OCI-LY3 (cell line): ENCODE measurements around the gene GPR158.

ENCODE experiments used
- H2AFZ ChIP-seq: fragments of 200-600, 300-600 bp; shearing (Covaris generic); 2 replicates; pipeline ENCODE4 v1.6.0; 2014; ENCODE audit warnings: antibody characterized with exemption, low read depth, low read length
- H3K27ac ChIP-seq: fragments of 200-600, 300-600 bp; sonication (generic); 2 replicates; pipeline ENCODE4 v1.5.1; 2014; ENCODE audit warnings: mild to moderate bottlenecking, low read length, moderate library complexity, mixed read lengths
- H3K27me3 ChIP-seq: fragments of 200-600, 300-600 bp; sonication (generic); 2 replicates; pipeline ENCODE4 v1.6.1; 2014; ENCODE audit warnings: low read depth, low read length, mixed read lengths
- H3K36me3 ChIP-seq: fragments of 200-600, 300-600 bp; sonication (generic); replicated peaks from 2 replicates; pipeline ENCODE3; 2014; ENCODE audit warnings: low read depth, low read length, mixed read lengths
- H3K4me1 ChIP-seq: fragments of 300-600, 200-600 bp; sonication (generic); 2 replicates; pipeline ENCODE4 v1.6.1; 2014; ENCODE audit warnings: low read length, mixed read lengths
- H3K4me2 ChIP-seq: fragments of 200-600, 300-600 bp; sonication (generic); 2 replicates; pipeline ENCODE4 v1.6.1; 2014; ENCODE audit warnings: low read length, mixed read lengths
- H3K4me3 ChIP-seq: fragments of 300-600, 200-600 bp; sonication (generic); 2 replicates; pipeline ENCODE4 v1.5.1; 2014; ENCODE audit warnings: antibody characterized with exemption, mild to moderate bottlenecking, low read length, moderate library complexity
- H3K79me2 ChIP-seq: fragments of 300-600, 200-600 bp; shearing (Covaris generic); 2 replicates; pipeline ENCODE4 v1.6.1; 2014; ENCODE audit warnings: mild to moderate bottlenecking, low read length, mixed read lengths
- H3K9ac ChIP-seq: fragments of 300-600, 200-600 bp; shearing (Covaris generic); 2 replicates; pipeline ENCODE4 v1.6.0; 2014; ENCODE audit warnings: mild to moderate bottlenecking, low read length, moderate library complexity
- H3K9me3 ChIP-seq: fragments of 200-600, 300-600 bp; shearing (Covaris generic); 2 replicates; pipeline ENCODE4 v1.6.1; 2014; ENCODE audit warnings: low read length, mixed read lengths; ENCODE audit not compliant: insufficient read depth
- H4K20me1 ChIP-seq: fragments of 200-600, 300-600 bp; sonication (generic); 2 replicates; pipeline ENCODE4 v1.6.1; 2016; ENCODE audit warnings: low read length, mixed read lengths; ENCODE audit not compliant: insufficient read depth
- EZH2phosphoT487 ChIP-seq: fragments of 200-600 bp; shearing (Covaris generic); IDR thresholded peaks from 2 replicates; pipeline ENCODE4 v1.6.1; 2018; ENCODE audit warnings: antibody characterized with exemption, mixed run types, low read depth
- TF ChIP-seq, protein P1 (sequence below): fragments of 200-600, 300-600 bp; sonication (generic); IDR thresholded peaks from 2 replicates; pipeline ENCODE4 v1.5.1; 2014; ENCODE audit warnings: antibody characterized with exemption, low read length, low read depth

Gene GPR158

GRCh38 chr10:25174461-25175230 is at the start of gene GPR158:
Gene GPR158, plus strand, starts transcription at chr10:25175001. Its CDS starts 420 bp downstream, at chr10:25175421.
- Histone ChIP-seq H3K36me3 (no peaks in the 10 kb centered on the region), H3K4me2 (no peak within 1 kb of the TSS), H2AFZ (no peak within 1 kb of the TSS), H3K27ac (no peak within 1 kb of the TSS), H4K20me1 (no peaks in the 10 kb centered on the region), H3K9me3 (no peaks in the 10 kb centered on the region), H3K27me3 (no peaks in the 10 kb centered on the region), H3K4me3 (no peak within 1 kb of the TSS), H3K79me2 (no peaks in the 10 kb centered on the region), H3K9ac (no peak within 1 kb of the TSS), H3K4me1 (no peaks in the 10 kb centered on the region)
- no peak for TF ChIP-seq EZH2phosphoT487
- TF ChIP-seq, protein P1, sequence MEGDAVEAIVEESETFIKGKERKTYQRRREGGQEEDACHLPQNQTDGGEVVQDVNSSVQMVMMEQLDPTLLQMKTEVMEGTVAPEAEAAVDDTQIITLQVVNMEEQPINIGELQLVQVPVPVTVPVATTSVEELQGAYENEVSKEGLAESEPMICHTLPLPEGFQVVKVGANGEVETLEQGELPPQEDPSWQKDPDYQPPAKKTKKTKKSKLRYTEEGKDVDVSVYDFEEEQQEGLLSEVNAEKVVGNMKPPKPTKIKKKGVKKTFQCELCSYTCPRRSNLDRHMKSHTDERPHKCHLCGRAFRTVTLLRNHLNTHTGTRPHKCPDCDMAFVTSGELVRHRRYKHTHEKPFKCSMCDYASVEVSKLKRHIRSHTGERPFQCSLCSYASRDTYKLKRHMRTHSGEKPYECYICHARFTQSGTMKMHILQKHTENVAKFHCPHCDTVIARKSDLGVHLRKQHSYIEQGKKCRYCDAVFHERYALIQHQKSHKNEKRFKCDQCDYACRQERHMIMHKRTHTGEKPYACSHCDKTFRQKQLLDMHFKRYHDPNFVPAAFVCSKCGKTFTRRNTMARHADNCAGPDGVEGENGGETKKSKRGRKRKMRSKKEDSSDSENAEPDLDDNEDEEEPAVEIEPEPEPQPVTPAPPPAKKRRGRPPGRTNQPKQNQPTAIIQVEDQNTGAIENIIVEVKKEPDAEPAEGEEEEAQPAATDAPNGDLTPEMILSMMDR = no peak

GRCh38 chr10:25125201-25125611 is 49.6 kb upstream of the GPR158 start:
- no peak for TF ChIP-seq EZH2phosphoT487
- TF ChIP-seq, protein P1 = no peak
- no peak overlapping the region for H3K27ac ChIP-seq
- H3K36me3 ChIP-seq = no peaks in the 10 kb centered on the region
- H4K20me1 ChIP-seq = no peaks in the 10 kb centered on the region
- H3K9ac ChIP-seq = no peak overlapping the region
- no peaks in the 10 kb centered on the region for H3K4me1 ChIP-seq
- H3K27me3 ChIP-seq = no peaks in the 10 kb centered on the region
- H3K79me2 ChIP-seq = no peaks in the 10 kb centered on the region
- H3K4me2 ChIP-seq = no peak overlapping the region
- no peaks in the 10 kb centered on the region for H3K9me3 ChIP-seq
- no peak overlapping the region for H2AFZ ChIP-seq
- no peak overlapping the region for H3K4me3 ChIP-seq

DNA sequence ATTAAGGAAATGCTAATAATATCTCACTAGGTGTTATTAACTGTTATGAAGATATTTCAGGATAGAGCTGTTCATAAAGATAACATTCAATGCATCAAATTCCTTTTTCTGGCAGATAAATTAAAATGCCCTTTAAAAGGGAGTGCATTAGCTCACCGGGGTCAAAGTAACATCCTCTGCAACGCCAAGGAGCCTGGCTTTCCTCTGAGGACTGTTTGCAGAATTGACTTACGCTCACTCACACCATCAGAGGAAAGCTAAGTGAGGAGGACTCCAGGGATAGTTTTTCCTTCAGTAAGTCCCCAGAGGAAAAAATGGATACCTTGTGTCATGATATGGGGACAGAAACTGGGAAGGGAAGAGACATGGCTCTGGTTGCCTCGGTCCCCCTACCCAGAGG is 45.2 kb upstream of the GPR158 start:
- Histone ChIP-seq H3K4me1 (no peaks in the 10 kb centered on the region), H3K9me3 (no peaks in the 10 kb centered on the region), H3K27me3 (no peaks in the 10 kb centered on the region), H3K9ac (no peak overlapping the region), H3K4me2 (no peak overlapping the region), H3K4me3 (no peak overlapping the region), H3K27ac (no peak overlapping the region), H3K79me2 (no peaks in the 10 kb centered on the region), H3K36me3 (no peaks in the 10 kb centered on the region), H2AFZ (no peak overlapping the region), H4K20me1 (no peaks in the 10 kb centered on the region)
- TF ChIP-seq, protein P1 = no peak
- no peak for TF ChIP-seq EZH2phosphoT487

DNA sequence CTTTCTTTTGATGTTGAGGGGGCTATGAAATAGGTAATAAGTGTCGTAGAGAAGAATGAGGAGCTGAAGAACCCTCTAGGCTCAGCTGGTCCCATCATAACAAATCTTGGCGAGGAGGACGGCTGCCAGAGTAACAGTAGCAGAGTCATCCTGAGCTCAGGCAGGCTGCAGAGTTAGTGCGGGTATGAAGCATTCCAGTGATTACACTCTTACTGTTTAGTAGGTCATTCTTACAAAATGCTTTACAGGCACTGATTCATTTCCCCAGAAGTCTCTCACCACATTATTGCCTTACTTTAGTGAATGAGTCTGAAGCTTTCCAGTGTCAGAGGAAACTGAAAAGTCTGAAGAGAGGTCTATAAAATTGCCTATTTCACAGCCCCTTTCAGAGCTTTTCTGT is 43.9 kb upstream of the GPR158 start:
- no peak overlapping the region for H3K27ac ChIP-seq
- H3K27me3 ChIP-seq = no peaks in the 10 kb centered on the region
- H3K9me3 ChIP-seq = no peaks in the 10 kb centered on the region
- no peak overlapping the region for H3K4me2 ChIP-seq
- H3K79me2 ChIP-seq = no peaks in the 10 kb centered on the region
- TF ChIP-seq EZH2phosphoT487 = no peak
- TF ChIP-seq, protein P1 = no peak
- no peak overlapping the region for H3K9ac ChIP-seq
- no peaks in the 10 kb centered on the region for H4K20me1 ChIP-seq
- no peaks in the 10 kb centered on the region for H3K4me1 ChIP-seq
- no peak overlapping the region for H2AFZ ChIP-seq
- H3K36me3 ChIP-seq = no peaks in the 10 kb centered on the region
- no peak overlapping the region for H3K4me3 ChIP-seq
